Measurements from ENCODE around the gene PPP1R26. TPM values are rescaled to one million over a fixed set of nuclear protein-coding genes. Genes with fewer than 3 reads are reported as not detected.

Gene PPP1R26
- polyA plus RNA-seq, 3 donors: 0.56 to 4.7 (median 0.60) TPM

DNA sequence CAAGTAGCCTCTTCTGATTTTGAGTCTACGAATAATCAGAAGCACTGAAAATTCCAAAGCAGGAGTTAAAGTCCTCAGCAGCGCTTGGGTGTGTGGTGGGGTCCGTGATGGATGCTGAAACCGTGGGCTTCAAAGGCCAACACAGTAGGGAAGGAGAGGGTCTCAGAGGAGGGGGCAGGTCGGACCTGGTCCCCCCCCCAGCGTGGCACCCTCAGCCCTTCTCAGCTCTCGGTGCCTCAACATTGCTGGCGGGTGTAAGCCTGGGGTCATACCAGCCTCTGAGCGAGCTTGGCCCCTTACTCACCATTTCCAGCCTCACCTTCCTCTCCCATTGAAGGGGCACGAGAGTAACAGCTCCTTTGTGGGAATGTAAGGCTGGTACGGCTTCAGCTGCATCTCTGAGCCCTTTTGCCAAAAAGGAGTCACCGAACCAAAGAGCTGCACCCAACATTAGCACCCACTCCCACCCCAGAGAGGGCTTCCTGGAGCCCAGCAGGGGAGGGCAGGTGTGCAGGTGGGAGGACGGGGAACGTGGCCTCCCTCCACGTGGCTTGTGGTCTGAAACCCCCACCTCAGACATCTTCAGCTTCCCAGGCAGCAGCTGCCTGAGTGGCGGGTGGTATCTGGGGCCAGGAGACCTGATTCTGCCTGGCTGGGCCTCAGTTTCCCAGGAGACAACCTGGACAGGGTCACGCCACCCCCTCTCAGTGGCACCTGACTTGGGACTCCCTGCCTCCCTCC, 34.9 kb downstream of the PPP1R26 start:
- no peak overlapping the region for H3K4me3 ChIP-seq (replicated peaks in 1 of 3; ENCODE audit: low read depth in 2 of 3, low read length in 3 of 3)
- no peak overlapping the region for H3K4me2 ChIP-seq (replicated peaks; ENCODE audit: extremely low read depth, low read length, poor library complexity, severe bottlenecking)
- no peaks in the 10 kb centered on the region for H3K36me3 ChIP-seq (replicated peaks in 1 of 2; ENCODE audit: control insufficient read depth in 1 of 2, insufficient read depth in 2 of 2, low read length in 2 of 2)
- Mint-ChIP-seq H3K4me3 (no peak overlapping the region), H3K4me1 (peaks cover 5% of the 10 kb centered on the region), H3K27ac (no peak overlapping the region), H3K27me3 (ENCODE audit: low read depth in 3 of 3) (peaks cover 13 to 21% (median 19%) of the 10 kb centered on the region in 3 donors), H3K36me3 (no peaks in the 10 kb centered on the region), H3K9me3 (peaks cover 0 to 7% (median 2%) of the 10 kb centered on the region in 7 donors)
- 92% methylated on average over 3 of the region's 17 CpGs for WGBS (ENCODE audit: insufficient coverage)
- DNase-seq: no peak
- no peaks in the 10 kb centered on the region for H4K20me1 ChIP-seq (ENCODE audit: insufficient read depth, low read length)
- H3K9me3 ChIP-seq (replicated peaks in 1 of 2; ENCODE audit: control insufficient read depth in 1 of 2, insufficient read depth in 1 of 2, low read length in 2 of 2): no peaks in the 10 kb centered on the region
- no peak overlapping the region for H3K9ac ChIP-seq (ENCODE audit: insufficient read depth, low read length, poor library complexity, severe bottlenecking)
- H3K27me3 ChIP-seq (ENCODE audit: control insufficient read depth in 2 of 2, insufficient read depth in 2 of 2, low read length in 2 of 2): no peaks in the 10 kb centered on the region
- TF ChIP-seq, protein P1, sequence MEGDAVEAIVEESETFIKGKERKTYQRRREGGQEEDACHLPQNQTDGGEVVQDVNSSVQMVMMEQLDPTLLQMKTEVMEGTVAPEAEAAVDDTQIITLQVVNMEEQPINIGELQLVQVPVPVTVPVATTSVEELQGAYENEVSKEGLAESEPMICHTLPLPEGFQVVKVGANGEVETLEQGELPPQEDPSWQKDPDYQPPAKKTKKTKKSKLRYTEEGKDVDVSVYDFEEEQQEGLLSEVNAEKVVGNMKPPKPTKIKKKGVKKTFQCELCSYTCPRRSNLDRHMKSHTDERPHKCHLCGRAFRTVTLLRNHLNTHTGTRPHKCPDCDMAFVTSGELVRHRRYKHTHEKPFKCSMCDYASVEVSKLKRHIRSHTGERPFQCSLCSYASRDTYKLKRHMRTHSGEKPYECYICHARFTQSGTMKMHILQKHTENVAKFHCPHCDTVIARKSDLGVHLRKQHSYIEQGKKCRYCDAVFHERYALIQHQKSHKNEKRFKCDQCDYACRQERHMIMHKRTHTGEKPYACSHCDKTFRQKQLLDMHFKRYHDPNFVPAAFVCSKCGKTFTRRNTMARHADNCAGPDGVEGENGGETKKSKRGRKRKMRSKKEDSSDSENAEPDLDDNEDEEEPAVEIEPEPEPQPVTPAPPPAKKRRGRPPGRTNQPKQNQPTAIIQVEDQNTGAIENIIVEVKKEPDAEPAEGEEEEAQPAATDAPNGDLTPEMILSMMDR (IDR thresholded peaks at IDR 0.05): no peak
- H3K4me1 ChIP-seq (ENCODE audit: control insufficient read depth in 1 of 2, insufficient read depth in 2 of 2, low read length in 2 of 2): no peaks in the 10 kb centered on the region
- no peak overlapping the region for H3K27ac ChIP-seq (ENCODE audit: low read depth in 1 of 2, low read length in 2 of 2)
- no peaks in the 10 kb centered on the region for H3K79me2 ChIP-seq (ENCODE audit: insufficient read depth, low read length)
- intact Hi-C loops (cut with micrococcal nuclease): no loop called here
- H2AFZ ChIP-seq (ENCODE audit: insufficient read depth, low read depth, low read length, poor library complexity, severe bottlenecking): no peak overlapping the region

DNA sequence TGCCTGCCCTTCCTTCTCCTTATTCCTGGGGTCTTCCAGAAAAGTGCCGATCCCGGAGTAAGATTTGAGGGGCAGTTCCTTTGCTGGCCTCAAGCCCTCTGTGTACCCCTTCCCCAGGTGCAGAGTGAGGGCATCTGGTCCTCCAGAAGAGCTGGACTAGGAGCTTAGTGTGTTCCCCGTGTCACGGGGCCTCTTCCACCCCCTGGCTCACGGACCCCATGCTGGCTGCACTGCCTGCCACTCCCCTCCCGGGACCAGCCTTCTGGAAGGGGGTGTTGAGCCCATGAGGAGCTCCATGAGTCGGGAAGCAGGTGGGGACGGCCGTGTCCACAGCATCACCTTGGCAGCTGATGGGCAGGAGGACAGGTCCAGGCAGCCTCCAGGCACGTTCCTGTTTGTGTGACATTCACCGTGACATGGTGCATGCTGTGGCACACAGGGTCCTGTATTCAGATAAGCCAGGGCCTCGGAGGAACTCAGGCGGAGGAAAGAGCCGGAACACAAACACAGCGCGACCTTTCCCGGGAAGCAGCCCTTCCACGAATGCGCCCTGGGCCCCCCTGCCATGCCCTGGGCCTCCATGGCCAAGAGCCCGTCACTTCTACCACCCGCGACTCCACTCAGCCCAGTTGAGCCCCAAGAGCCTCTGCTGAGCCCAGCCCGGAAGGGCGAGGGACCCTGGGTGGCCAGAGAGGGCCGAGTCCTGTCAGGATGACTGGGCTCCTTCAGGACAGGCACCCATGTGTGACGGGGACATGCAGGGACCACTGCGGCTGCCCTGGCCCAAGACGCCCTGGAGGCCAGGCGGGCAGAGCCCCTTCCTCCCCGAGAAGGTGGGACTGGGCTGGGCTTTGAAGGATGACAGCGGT, 35.7 kb downstream of the PPP1R26 start:
- H3K4me3 ChIP-seq (replicated peaks in 1 of 3; ENCODE audit: low read depth in 2 of 3, low read length in 3 of 3): no peak overlapping the region
- H3K9me3 ChIP-seq (replicated peaks in 1 of 2; ENCODE audit: control insufficient read depth in 1 of 2, insufficient read depth in 1 of 2, low read length in 2 of 2): no peaks in the 10 kb centered on the region
- TF ChIP-seq, protein P1 (IDR thresholded peaks at IDR 0.05): no peak
- H3K4me3 Mint-ChIP-seq: no peak overlapping the region
- no peak overlapping the region for H3K27ac Mint-ChIP-seq
- no peak for DNase-seq
- H3K79me2 ChIP-seq (ENCODE audit: insufficient read depth, low read length): no peaks in the 10 kb centered on the region
- no peaks in the 10 kb centered on the region for H4K20me1 ChIP-seq (ENCODE audit: insufficient read depth, low read length)
- H3K9me3 Mint-ChIP-seq: no peaks in the 10 kb centered on the region
- H2AFZ ChIP-seq (ENCODE audit: insufficient read depth, low read depth, low read length, poor library complexity, severe bottlenecking): no peak overlapping the region
- H3K27ac ChIP-seq (ENCODE audit: low read depth in 1 of 2, low read length in 2 of 2): no peak overlapping the region
- H3K36me3 ChIP-seq (replicated peaks in 1 of 2; ENCODE audit: control insufficient read depth in 1 of 2, insufficient read depth in 2 of 2, low read length in 2 of 2): no peaks in the 10 kb centered on the region
- no peaks in the 10 kb centered on the region for H3K4me1 ChIP-seq (ENCODE audit: control insufficient read depth in 1 of 2, insufficient read depth in 2 of 2, low read length in 2 of 2)
- H3K4me2 ChIP-seq (replicated peaks; ENCODE audit: extremely low read depth, low read length, poor library complexity, severe bottlenecking): no peak overlapping the region
- H3K27me3 ChIP-seq (ENCODE audit: control insufficient read depth in 2 of 2, insufficient read depth in 2 of 2, low read length in 2 of 2): no peaks in the 10 kb centered on the region
- no peak overlapping the region for H3K9ac ChIP-seq (ENCODE audit: insufficient read depth, low read length, poor library complexity, severe bottlenecking)
- 88% methylated on average over 23 of the region's 31 CpGs for WGBS (ENCODE audit: insufficient coverage)
- peaks cover 13 to 21% (median 21%) of the 10 kb centered on the region in 3 donors for H3K27me3 Mint-ChIP-seq (ENCODE audit: low read depth in 3 of 3)
- intact Hi-C loops (cut with micrococcal nuclease): no loop called here
- H3K36me3 Mint-ChIP-seq: no peaks in the 10 kb centered on the region
- peaks cover 5% of the 10 kb centered on the region for H3K4me1 Mint-ChIP-seq

Measured in CD14-positive monocyte (primary cell).